AG09319 (cell line): ENCODE results near the gene NXN.
"Not testable (repeated sequence)": the region's sequence is repeated elsewhere in the genome, so short reads cannot be mapped to it uniquely, and the experiment has no call there.

Experiments
- DNase-seq: peaks from one replicate; pipeline ENCODE4 v3.0.0-alpha.2; 2010; ENCODE audit warnings: low read depth; ENCODE audit errors: extremely low read depth
- TF ChIP-seq, protein P1 (sequence below): IDR thresholded peaks from 2 replicates; pipeline ENCODE4 v1.5.1; 2011; ENCODE audit warnings: low read depth, mild to moderate bottlenecking, inconsistent platforms, low read length, moderate library complexity

NXN gene

DNA sequence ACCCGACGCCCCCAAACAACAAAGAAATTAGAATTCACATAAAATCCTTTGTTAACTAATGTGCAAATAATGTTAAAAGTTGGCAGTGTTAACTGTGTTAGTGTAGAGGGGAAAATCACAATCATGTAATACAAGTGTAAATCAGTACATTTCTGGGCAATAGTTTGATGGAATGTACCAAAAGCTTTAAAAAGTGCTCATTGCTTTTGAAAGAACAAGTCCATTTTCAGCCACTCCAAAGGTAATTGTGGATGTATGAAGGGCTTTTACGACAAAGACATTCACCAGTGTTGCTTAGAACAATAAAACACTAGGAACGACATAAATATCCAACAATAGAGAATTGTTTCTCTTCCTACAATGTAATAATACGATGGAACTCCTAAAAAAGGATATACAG lies 206.6 kb downstream of the NXN start:
- TF ChIP-seq, protein P1, sequence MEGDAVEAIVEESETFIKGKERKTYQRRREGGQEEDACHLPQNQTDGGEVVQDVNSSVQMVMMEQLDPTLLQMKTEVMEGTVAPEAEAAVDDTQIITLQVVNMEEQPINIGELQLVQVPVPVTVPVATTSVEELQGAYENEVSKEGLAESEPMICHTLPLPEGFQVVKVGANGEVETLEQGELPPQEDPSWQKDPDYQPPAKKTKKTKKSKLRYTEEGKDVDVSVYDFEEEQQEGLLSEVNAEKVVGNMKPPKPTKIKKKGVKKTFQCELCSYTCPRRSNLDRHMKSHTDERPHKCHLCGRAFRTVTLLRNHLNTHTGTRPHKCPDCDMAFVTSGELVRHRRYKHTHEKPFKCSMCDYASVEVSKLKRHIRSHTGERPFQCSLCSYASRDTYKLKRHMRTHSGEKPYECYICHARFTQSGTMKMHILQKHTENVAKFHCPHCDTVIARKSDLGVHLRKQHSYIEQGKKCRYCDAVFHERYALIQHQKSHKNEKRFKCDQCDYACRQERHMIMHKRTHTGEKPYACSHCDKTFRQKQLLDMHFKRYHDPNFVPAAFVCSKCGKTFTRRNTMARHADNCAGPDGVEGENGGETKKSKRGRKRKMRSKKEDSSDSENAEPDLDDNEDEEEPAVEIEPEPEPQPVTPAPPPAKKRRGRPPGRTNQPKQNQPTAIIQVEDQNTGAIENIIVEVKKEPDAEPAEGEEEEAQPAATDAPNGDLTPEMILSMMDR, result no peak
- DNase-seq, result no peak

DNA sequence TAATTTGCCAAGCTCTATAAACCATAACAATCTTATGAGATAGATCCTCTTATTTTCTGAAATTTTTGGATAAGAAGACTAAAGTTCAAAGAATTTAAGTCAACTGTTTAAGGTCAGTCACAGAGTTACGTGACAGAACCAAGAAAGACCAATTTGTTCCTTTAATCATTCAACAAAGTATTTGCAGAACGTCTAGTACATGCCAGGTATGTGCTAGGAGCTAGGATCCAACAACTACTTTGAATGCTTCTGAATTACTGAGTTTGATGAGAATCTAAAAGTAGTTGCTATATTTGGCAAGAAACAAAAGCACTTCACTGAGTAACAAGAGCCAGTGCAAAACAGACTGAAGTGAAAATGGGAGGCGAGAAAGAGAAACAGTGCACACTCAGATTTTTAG lies 212.5 kb downstream of the NXN start:
- TF ChIP-seq, protein P1, result no peak
- DNase-seq, result no peak

DNA sequence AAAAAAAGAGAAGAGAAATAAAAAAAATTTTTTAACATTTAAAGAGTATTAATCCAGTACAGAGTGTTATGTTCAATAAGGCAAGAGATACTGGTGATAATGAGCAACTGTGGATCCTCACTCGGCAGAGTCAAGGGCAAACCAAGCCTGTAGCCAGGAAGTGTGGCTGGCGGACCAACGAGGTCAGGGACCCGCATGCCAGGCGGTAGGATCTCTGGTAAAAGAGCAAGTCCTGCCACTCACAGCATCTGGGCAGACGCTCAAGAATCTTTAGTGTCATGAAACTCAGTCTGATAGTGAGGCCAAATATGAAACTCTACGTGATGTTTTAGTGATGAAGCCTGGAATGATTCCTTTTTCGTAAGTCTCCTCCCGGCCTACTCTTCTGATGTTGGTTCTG lies 219.2 kb downstream of the NXN start:
- no peak for DNase-seq
- TF ChIP-seq, protein P1, result no peak

DNA sequence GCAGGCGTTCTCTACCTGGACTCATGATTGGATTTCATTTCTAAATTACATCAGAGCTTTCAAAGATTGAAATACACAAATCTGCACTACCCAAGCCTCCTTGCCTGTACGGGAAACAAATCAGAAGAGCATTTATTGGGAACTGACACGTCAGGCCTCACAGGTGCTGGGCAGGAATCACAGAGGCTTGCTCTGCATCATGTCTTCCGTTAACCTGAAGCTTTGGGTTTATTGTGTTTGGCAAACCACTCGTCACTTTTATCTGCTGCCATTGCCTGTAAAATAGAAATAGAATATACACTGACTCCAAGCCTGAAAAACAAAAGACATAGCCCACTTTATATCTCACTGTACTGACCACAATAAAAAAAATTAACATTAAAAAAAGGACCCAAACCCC lies 219.6 kb downstream of the NXN start:
- DNase-seq, result no peak

DNA sequence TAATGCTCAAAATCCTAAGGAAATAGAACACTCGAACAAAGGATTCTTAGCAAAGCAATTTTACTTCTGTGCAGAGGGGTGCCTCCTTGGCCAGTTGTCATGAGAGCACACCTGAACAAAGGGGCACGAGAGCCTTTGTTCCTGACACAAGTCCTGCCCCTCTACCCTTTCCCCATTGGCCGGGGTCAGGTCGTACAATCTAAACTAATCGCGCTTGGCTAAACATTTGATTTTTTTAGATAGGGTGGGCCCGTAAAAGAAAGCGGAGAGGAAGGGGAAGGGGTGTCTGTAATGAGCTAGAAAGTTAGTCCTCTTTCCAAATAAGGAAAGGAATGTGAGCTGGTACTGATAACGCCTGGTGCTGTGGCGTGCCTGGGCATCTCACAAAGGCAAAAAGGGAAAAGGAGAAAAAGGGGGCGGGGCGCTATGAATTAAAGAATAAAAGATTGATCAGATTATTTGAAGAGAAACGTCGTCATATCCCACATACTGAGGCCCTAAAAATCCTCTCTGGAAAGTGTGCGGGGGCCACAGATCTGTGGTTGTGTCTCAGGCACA lies 223.5 kb downstream of the NXN start:
- not testable (repeated sequence) for DNase-seq

More for the DNA sequence above, 219.6 kb downstream of the NXN start:
- TF ChIP-seq, protein P1, result no peak

DNA sequence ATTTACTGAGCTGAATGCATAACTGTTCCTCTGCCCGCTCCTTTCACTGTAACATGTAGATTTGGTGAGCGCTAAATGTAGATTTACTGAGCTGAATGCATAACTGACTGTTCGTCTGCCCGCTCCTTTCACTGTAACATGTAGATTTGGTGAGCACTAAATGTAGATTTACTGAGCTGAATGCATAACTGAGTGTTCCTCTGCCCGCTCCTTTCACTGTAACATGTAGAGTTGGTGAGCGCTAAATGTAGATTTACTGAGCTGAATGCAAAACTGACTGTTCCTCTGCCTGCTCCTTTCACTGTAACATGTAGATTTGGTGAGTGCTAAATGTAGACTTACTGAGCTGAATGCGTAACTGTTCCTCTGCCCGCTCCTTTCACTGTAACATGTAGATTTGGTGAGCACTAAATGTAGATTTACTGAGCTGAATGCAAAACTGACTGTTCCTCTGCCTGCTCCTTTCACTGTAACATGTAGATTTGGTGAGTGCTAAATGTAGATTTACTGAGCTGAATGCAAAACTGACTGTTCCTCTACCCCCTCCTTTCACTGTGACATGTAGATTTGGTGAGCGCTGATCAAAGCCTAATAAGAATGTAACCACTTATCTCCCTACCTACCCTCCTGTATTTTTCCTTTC lies 224.1 kb downstream of the NXN start:
- not testable (repeated sequence) for DNase-seq

DNA sequence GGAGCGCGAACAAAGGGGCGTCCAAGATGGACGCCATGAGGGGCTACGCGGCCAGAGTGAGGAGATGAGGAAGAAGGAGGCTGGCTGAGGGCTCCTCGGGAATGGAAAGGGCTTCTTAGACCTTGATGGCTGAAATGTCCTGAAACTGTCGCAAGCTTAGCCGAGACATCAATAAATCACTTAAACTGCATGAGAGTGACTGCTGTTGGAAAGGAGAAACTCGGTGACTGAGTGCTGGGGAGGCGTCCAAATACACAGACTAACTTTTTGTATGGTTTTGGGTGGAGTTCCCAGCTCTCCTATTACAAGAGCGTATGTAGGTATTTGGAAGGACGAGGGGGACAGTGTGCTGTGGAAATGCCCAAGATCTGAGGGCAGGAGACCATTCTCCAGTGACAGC lies 226.2 kb downstream of the NXN start:
- TF ChIP-seq, protein P1, result no peak
- DNase-seq, result no peak

DNA sequence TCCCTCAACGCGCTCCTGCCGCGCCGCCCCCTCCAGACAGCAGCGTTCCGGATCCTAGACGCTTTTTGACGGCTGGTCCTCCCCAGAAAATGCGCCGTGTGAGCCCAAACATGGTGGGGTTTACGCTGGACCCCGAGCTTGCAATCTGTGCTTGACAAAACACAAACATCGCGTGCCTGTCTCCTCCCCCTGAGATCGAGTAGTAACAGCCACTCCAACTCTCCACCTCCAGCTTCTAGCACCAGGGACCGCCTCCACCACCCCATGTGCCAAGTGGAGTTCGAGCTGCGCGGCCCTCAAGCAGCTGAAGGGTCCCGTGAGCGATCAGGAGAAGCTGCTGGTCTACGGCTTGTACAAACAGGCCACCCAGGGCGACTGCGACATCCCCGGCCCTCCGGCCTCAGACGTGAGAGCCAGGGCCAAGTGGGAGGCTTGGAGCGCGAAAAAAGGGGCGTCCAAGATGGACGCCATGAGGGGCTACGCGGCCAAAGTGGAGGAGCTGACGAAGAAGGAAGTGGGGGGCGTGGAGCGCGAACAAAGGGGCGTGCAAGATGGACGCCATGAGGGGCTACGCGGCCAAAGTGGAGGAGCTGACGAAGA lies 226.9 kb downstream of the NXN start:
- TF ChIP-seq, protein P1, result no peak
- no peak for DNase-seq
